Femur (tissue), 1 donor: ENCODE measurements around the gene CYLD.

Experiments used
- DNase-seq: peaks from one replicate; pipeline ENCODE4 v3.0.0-alpha.2; 2017

Gene CYLD

DNA sequence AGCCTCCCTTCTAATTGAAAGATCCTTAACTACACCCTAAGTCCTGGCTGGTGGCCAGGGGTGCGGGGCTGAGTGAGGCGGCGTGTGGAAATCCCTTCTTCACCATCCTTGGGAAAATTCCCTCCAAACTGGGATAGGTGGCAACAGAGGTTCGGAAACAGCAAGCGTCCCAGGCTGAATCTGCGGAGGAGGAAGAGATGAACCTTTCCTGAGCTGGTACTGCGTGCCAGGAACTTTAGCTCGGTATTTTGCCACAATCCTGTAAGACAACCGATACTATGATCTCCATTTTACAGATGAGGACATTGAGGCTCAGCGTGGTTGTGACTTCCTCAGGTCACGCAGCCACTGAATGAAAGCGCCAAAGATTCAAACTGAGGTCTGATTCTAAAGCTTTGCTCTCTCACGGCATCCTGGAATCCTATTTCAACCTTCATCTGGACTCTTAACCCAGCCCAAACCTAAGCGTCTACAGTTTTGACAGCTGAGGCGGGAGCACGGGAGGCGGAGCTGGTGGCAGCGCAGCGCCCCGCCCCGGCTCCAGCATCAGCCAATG, 583 bp upstream of the CYLD start:
- DNase-seq = no peak

DNA sequence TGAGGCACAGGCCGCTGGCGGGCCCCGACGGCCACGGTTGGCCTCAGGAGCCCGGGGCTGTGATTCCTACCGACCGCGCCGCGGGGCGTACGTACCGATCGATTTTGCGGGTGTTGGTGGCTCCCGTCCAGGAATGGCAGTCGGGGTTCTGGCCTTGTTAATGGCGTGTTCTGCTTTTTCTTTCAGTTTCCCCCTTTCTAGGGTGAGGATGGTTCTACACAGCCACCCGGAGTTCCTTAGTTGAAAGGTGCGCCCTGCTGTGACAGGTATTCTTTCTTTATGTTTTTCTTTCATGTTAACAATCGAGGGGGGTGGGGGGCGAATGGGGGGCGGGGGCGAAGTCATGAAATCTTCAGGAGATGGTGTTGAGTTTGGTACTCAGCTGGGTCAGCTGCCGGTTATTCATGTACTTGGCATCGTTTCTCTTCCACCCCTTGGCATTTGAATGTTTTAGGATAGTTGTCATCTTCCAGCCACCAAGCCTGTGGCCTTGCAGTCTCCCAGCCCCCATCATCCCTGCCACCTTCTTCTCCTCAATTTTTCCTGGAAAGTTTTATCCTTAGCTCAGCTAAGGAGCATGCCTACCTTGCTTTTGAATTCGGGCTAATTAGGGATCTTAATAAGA, 802 bp downstream of the CYLD start:
- peak; percentile 48 for DNase-seq

DNA sequence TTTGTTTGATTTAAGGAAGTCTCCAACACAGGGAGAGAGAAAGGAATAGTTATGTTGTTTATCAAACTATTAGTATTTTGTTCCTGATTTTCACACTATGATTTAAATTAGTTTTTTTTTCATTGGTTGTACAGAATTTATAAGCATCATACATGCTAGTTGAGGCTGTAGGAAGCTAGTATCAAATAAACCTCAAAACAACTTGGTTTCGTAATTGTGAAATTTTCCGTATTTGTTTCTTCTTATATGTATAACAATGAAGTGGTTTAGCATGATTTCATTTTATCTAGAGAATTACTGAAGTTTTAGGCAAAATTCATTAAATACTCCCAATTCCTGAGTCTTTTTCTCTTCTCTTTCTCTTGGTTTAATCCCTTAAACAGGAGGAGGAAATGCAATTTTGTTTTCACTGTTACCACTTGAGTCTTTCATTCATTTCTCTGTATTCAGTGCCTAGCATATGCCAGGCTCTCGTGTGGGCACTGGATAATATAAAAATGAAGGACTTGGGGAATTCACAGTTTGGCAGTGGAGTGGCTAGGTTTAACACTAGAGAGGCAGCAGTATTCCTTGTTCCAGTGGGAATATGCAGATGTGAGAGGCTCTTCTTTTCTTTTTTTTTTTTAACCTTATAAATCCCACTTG, 1.8 kb downstream of the CYLD start:
- DNase-seq = no peak

DNA sequence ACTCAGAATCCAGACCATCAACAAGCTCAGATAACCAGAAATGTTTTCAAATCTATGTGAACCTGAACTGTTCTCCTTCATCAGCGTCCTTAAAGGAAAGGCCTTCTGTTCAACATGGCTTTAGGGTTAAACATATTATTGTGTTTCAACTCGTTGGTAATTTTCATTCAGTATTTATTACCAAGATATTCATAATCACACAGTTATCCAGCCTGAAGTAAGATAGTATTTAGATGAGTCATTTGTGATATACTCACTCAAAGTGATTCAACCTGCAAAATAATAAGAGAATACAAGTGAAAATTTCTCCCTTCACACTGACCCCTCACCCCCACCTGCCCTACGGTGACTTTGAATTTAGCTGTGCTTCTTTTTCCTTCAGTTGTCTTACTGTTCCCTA, 3.0 kb downstream of the CYLD start:
- DNase-seq = no peak

DNA sequence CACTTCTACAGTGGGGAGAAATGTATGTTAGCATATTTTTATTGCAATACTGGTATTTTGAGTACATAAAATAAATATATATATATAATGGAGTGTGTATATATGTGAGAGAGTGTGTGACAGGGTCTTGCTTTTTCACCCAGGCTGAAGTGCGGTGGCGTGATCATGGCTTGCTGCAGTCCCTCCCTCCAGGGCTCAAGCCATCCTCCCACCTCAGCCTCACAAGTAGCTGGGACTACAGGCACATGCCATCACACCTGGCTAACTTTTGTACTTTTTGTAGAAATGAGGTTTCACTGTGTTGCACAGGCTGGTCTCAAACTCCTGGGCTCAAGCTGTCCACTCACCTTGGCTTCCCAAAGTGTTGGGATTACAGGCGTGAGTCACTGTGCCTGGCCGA, 4.1 kb downstream of the CYLD start:
- no peak for DNase-seq

DNA sequence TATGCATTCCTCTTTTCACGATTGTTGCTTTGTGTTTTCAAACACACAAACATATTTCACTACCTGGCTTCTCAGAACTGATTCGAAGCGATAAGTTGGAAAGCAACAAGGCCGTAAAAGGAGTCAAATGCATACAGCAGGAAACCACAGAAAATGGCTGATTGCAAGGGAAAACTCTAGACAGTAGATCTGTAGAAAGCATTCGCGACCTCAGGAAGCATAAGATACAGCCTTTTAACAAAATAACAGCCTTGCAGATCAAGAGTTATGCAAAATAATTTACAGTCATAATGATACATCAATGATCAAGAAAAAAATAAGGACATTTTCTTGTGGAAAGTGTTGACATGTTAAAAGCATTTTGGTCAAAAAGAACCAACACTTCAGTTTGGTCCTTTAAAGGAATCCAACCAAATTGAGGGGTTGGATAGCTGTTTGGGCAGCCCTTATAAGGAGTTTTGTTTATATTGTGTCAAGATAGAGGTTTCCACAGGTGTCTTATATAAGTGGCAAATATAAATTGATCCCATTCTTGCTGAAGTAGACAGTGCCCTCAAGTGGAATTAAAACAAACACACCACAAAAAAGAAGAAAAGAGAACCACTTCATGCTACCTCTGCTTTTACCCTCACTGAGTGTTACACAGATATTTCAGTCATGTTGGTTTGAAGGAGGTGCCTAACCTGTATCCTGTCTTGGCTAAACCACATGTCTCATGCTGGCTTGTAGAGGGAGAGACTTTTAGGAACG, 5.5 kb downstream of the CYLD start:
- DNase-seq = no peak

DNA sequence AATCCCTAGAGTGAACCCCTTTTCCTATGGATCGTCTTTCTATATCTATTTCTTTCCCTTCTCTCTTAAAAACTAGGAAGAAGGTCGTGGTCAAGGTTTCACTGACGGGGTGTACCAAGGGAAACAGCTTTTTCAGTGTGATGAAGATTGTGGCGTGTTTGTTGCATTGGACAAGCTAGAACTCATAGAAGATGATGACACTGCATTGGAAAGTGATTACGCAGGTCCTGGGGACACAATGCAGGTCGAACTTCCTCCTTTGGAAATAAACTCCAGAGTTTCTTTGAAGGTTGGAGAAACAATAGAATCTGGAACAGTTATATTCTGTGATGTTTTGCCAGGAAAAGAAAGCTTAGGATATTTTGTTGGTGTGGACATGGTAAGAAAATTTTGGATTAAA, 9.6 kb downstream of the CYLD start:
- no peak for DNase-seq

DNA sequence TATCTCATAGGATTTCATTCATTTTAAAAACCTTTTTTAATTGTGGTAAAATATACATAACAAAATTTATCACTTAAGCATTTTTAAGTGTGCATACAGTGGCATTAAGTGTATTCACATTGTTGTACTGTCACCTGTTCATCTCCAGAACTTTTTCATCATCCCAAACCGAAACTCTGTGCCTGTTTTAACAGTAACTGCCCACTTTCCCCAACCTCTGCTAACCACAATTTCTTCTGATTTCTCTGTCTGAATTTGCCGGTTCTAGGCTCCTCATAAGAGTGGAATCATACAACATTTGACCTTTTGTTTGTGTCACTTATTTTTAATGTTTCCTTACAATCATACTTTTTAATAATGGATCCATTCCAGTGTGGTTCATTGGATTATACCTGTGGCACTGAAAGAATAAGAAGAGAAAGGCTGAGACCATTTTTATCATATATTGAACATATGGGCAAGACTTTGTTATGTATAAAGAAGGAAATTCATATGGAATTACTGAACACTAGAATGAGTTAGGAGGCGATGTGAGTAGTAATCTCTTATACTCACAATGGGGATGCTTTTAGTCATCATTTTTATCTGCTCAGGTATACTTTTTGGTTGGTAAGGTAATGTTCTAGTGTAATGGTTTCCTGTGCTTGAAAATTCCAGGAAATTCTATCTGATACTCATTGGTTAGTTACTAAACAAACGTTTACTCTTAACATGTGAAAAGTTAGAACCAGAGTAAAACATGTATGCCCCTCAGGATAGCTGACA, 10.8 kb downstream of the CYLD start:
- DNase-seq = no peak

DNA sequence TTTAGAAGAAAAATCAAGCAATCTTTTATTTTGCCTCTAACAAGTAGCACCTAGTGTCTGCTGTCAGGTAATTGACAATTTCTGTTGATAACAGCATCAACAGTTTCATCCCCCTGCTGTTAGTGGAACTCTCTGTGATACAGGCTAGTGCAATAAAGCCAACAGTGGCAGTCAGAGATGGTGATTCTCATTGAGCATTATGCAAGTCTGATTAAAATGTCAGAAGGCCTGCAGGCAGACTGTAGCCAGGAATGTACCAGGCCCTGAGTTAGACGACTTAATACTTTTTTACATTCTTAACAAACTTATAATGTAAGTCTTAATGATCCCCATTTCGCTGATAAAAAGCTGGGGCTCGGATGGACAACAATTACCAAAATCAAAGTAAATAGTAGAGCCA, 14.6 kb downstream of the CYLD start:
- no peak for DNase-seq

DNA sequence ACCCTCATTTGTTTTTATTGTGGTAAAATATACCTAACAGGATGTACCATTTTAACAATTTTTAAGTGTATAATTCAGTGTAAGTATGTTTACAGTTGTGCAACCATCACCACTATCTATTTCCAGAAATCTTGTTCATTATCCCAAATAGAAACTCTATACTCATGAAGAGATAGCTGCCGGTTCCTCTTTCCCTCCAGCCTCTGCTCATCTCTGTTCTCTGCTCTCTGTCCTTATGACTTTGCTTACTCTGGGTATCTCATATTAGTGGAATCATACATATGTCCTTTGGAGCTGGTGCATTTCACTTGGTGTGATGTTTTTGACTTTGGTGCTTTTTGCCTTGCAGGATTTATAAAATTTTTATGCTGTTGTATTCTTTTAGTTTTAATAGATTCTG, 19.4 kb downstream of the CYLD start:
- no peak for DNase-seq

DNA sequence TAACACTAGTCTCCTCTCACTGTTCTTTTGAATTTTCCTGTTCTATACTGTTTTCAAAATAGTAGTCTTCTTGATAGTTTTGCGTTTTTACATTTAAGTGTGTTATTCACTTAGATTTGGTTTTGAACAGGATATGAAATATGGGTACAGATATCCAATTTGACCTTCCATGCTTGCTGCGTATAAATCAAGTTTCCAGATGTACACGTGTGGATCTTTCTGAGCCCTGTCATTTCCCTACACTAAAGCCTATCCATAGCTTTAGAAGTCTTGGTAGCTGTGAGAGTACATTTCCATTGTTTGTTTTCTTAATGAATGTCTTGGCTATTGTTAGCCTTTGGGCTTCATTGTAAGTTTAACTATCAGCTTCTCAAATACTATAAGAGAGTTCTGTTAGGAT, 20.4 kb downstream of the CYLD start:
- no peak for DNase-seq

DNA sequence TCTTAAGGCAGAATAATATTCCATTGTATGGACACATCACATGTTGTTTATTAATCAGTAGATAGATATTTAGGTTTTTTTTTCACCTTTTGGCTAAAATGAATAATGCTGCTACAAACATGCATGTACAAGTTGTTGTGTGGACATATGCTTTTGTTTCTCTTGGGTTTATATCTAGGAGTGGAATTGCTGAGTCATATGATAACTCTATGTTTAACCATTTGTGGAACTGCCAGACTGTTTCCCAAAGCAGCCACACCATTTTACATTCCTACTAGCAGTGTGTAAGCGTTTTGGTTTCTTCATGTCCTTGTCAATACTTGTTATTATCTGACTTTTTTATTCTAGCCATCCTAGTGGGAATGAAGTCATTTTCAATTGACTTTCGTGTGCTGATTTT, 21.3 kb downstream of the CYLD start:
- DNase-seq = no peak

DNA sequence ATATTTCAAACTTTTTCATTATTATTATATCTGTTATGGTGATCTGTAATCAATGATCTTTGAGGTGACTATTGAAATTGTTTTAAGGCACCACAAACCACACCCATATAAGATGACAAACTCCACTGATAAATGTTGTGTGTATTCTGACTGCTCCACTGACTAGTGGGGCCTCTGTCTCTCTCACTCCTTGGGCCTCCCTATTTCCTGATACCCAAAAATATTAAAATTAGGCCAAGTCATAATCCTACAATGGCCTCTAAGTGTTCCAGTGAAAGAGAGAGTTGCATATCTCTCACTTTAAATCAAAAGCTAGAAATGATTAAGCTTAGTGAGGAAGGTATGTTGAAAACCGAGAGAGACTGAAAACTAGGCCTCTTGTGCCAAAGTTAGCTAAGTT, 23.4 kb downstream of the CYLD start:
- DNase-seq = no peak

DNA sequence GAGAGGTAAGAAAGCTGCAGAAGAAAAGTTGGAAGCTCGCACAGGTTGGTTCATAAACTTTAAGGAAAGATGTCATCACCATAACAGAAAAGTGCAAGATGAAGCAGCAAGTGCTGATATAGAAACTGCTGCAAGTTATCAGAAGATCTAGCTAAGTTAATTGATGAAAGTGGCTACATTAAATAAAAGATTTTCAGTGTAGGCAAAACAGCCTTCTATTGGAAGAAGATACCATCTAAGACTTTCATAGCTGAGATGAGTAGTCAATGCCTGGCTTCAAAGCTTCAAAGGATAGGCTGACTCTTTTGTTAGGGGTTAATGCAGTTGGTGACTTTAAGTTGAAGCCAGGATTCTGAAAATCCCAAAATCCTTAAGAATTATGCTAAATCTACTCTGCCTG, 24.0 kb downstream of the CYLD start:
- no peak for DNase-seq

DNA sequence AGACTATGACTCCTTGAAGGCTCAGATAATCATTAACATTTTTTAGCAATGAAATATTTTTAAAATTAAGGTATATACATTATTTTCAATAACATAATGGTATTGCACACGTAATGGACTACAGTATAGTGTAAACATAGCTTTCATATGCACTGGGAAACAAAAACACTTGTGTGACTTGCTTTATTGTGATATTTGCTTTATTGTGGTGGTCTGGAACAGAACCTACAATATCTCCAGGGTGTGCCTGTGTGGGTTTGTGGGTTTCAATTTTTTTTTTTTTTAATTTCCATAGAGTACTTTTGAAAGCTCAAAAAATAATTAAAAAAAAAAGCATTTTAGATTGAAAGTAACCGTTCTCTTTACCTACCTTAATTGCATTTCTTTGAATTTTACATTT, 25.3 kb downstream of the CYLD start:
- DNase-seq = no peak

DNA sequence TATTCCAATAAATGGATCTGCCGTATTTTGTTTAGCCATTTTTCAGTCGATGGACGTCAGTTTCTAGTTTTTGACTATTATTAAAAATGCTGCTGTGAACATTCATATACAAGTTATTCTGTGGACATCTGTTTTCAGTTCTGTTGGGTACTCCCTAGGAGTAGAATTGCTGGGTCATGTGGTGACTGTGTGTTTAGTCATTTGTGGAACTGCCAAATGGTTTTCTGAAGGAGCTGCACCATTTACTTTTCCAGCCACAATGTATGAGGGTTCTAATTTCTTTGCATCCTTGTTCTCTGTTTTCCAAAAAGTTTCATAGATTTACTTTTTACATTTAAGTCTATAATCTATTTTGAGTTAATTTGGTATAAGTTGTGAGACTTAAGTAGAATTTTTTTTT, 29.5 kb downstream of the CYLD start:
- no peak for DNase-seq

DNA sequence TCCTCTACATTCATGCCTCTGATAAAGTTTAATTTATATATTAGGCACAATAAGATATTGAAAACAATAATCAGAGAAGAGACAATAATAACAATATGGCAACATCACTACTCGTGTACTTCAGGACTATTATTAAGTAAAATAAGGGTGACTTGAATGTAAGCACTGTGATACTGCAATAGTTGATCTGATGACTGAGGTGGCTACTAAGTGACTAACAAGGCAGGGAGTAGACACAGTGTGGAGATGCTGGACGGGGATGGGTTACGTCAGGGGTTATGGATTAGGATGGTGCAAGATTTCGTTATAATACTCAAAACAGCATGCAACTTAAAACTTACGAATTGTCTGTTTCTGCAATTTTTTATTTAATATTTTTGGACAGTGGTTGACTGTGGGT, 32.5 kb downstream of the CYLD start:
- DNase-seq = no peak

DNA sequence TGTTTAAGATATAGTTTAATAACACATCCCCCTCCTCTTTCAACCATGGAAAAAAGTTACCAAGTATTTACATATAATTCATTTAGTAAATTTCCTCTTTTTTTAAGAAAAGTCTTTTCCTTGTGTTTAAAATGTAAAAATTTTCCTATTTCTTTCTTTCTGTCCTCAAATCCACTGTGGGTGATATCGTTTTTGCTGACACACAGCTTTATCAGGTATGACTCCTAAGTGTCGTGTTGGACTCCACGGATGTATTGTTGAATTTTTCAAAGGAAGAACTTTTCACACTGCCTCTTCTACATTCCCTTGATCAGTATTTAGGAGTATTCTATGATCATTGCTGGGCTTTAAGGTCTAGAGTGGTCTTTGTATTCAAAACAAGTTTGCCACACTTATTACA, 33.1 kb downstream of the CYLD start:
- no peak for DNase-seq

DNA sequence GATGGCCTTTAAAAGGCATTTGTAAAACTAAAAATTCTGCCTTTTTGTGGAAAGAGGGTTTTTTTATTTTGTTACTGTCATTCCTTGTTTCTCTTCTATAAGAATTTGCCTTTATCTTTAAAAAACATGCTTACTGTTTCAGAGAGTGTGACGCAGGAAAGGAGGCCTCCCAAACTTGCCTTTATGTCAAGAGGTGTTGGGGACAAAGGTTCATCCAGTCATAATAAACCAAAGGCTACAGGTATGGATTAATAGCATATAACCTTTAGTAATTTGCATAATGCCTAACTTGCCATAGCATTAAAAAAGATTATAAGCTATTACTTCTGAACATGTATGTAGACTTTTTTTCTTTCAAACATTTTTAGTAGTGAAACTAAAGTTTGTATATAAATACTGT, 34.2 kb downstream of the CYLD start:
- DNase-seq = no peak

DNA sequence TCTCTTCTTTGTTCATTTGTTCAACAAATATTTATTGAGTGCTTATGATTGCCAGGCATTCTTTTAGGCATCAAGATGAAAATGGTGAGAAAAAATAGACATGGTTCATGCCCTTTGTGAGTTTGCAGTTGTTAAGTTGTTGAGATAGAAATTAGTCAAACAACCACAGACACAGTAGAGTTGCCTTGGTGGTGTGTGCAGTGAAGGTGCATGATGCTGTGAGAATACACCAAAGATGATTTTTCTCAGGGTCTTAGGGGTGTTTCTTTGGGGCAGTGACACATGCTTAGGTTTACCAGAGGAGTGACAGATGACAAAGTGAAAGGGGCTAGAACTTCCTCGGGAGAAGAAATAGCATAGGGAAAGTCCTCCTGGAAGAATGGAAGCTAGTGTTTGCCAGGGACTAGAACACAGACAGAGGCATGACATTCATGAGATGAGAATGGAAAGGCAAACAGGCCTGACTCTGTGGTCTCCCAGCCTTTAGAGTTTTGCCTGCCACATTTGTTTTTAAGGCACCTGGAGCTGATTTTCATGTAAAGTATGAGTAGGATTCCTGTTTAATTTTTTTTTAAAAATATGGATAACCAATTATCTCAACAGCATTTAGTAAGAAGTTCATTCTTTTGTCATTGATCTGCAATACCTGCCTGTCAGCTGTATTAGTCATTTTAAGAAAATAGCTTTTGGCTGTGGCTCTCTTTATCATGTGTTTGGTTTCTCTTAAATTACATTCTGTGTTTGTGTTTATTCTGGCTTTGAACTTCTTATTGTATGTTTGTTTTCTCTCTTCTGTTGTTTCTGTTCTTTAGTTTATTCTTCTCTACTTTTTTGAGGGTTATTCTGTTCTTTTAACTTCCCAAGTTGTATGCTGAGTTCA, 36.6 kb downstream of the CYLD start:
- DNase-seq = no peak

DNA sequence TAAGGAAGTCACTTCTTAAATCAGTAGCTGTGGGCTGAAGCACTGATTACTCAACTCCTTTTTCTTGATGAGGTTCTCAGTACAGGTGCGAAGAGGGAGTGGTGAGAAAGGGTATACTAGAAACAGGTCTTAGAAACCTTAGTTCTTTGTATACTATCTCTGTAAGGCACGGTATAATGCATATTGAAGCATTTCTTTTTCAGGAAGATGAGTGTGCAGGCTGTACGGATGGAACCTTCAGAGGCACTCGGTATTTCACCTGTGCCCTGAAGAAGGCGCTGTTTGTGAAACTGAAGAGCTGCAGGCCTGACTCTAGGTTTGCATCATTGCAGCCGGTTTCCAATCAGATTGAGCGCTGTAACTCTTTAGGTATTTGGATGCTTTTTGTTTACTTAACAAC, 39.2 kb downstream of the CYLD start:
- DNase-seq = no peak

DNA sequence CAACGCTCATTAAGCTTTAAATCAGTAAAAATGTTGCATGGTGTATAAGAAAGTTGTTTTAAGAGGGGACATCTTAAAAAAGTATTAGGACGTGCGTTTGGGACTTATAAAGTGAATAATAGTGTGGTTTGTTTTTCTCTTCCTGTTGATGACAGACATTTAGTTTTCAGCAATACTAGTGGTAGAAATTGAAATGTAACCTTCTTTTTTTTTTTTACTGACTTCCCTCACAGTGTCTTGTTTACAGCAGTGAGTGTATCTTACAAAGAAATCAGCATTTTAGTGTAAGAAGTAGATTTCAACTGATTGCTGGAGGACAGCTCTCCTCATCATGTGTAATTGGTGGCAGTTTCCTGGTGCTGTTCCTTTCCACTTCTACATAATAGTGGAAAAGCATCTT, 39.6 kb downstream of the CYLD start:
- DNase-seq = no peak
